BE2C (cell line): ENCODE measurements around the gene KRTAP10-7.
"Not testable (repeated sequence)": the region's sequence is repeated elsewhere in the genome, so short reads cannot be mapped to it uniquely, and the experiment has no call there.

Experiments used
- DNase-seq: peaks from one replicate; pipeline ENCODE4 v3.0.0-alpha.2; 2020
- H3K27me3 ChIP-seq: fragments of 250-450 bp; sonication (Bioruptor Pico); 2 replicates; pipeline ENCODE4 v1.5.1; 2020; ENCODE audit warnings: mild to moderate bottlenecking
- H3K36me3 ChIP-seq: fragments of 250-450 bp; sonication (Bioruptor Pico); 2 replicates; pipeline ENCODE4 v1.5.1; 2020; ENCODE audit warnings: mild to moderate bottlenecking
- H3K4me1 ChIP-seq: fragments of 250-450 bp; sonication (Bioruptor Pico); 2 replicates; pipeline ENCODE4 v1.5.1; 2020
- H3K4me3 ChIP-seq: 2 replicates; pipeline ENCODE4 v1.5.1; 2011; ENCODE audit warnings: low read depth, low read length
- H3K9me3 ChIP-seq: fragments of 250-450 bp; sonication (Bioruptor Pico); 2 replicates; pipeline ENCODE4 v1.5.1; 2020
- CTCF ChIP-seq: IDR thresholded peaks from 2 replicates; pipeline ENCODE4 v1.5.1; 2012; ENCODE audit warnings: mild to moderate bottlenecking, low read depth, low read length

Gene KRTAP10-7

GRCh38 chr21:44595524-44595923 lies 4.9 kb upstream of the KRTAP10-7 start:
- H3K4me3 ChIP-seq = no peak overlapping the region
- H3K4me1 ChIP-seq = no peaks in the 10 kb centered on the region
- TF ChIP-seq CTCF = no peak
- no peaks in the 10 kb centered on the region for H3K9me3 ChIP-seq
- peaks cover 52% of the 10 kb centered on the region for H3K27me3 ChIP-seq
- DNase-seq = no peak
- H3K36me3 ChIP-seq = no peaks in the 10 kb centered on the region

- no peaks in the 10 kb centered on the region for H3K36me3 ChIP-seq
- TF ChIP-seq CTCF = no peak
- no peaks in the 10 kb centered on the region for H3K4me1 ChIP-seq
- no peak for DNase-seq
- H3K27me3 ChIP-seq = peaks cover 53% of the 10 kb centered on the region
- H3K4me3 ChIP-seq = no peak overlapping the region
- no peaks in the 10 kb centered on the region for H3K9me3 ChIP-seq
Measured at GRCh38 chr21:44596068-44596725, 4.2 kb upstream of the KRTAP10-7 start.

- DNase-seq = no peak
- Histone ChIP-seq H3K27me3 (peaks cover 55% of the 10 kb centered on the region), H3K36me3 (no peaks in the 10 kb centered on the region), H3K4me3 (no peak overlapping the region), H3K9me3 (no peaks in the 10 kb centered on the region), H3K4me1 (no peaks in the 10 kb centered on the region)
- no peak for TF ChIP-seq CTCF
Measured at GRCh38 chr21:44598061-44598460, 2.3 kb upstream of the KRTAP10-7 start.

- H3K36me3 ChIP-seq = no peaks in the 10 kb centered on the region
- no peaks in the 10 kb centered on the region for H3K9me3 ChIP-seq
- no peaks in the 10 kb centered on the region for H3K4me1 ChIP-seq
- no peak for TF ChIP-seq CTCF
- H3K4me3 ChIP-seq = no peak overlapping the region
- peaks cover 44% of the 10 kb centered on the region for H3K27me3 ChIP-seq
- no peak for DNase-seq
Measured at GRCh38 chr21:44599264-44600029, 950 bp upstream of the KRTAP10-7 start.

- not testable (repeated sequence) for H3K9me3 ChIP-seq
Measured at GRCh38 chr21:44601091-44601490, 694 bp downstream of the KRTAP10-7 start.

GRCh38 chr21:44601596-44602462 lies 1.4 kb downstream of the KRTAP10-7 start:
- Histone ChIP-seq H3K4me3 (no peak overlapping the region), H3K9me3 (no peaks in the 10 kb centered on the region), H3K4me1 (no peaks in the 10 kb centered on the region), H3K36me3 (no peaks in the 10 kb centered on the region), H3K27me3 (peaks cover 35% of the 10 kb centered on the region)
- DNase-seq = no peak
- no peak for TF ChIP-seq CTCF

More at GRCh38 chr21:44601091-44601490, 694 bp downstream of the KRTAP10-7 start:
- H3K36me3 ChIP-seq, H3K4me1 ChIP-seq, DNase-seq, H3K4me3 ChIP-seq: not testable (repeated sequence)
- peaks cover 39% of the 10 kb centered on the region for H3K27me3 ChIP-seq
